Measurements from ENCODE around the gene KCNJ2. TPM values are rescaled to one million over a fixed set of nuclear protein-coding genes. Genes with fewer than 3 reads are reported as not detected.

KCNJ2 gene
- total and polyA plus RNA-seq, 9 donors = 0.97 to 3.8 (median 2.1) TPM

- no peak for TF ChIP-seq CTCF (IDR thresholded peaks at IDR 0.05)
- TF ChIP-seq EP300 (IDR thresholded peaks at IDR 0.05) = no peak
- no peak for TF ChIP-seq POLR2A (IDR thresholded peaks at IDR 0.05)
- no peaks in the 10 kb centered on the region for H3K9me3 ChIP-seq
- no peak overlapping the region for H3K4me3 ChIP-seq
- no peaks in the 10 kb centered on the region for H3K27me3 ChIP-seq
- WGBS, 3 donors = 73 to 80% (median 78%) methylated on average over 4 of the region's 4 CpGs
- peaks cover 5% of the 10 kb centered on the region for H3K4me1 ChIP-seq (ENCODE audit: insufficient read depth)
- DNase-seq = no peak
- H3K27ac ChIP-seq = no peak overlapping the region
- no peaks in the 10 kb centered on the region for H3K36me3 ChIP-seq
- intact Hi-C loops (cut with DNase I) = no loop called here
These were observed 4.3 kb downstream of the KCNJ2 start for GRCh38 chr17:70173681-70174080.

- Histone ChIP-seq H3K4me1 (ENCODE audit: insufficient read depth) (no peaks in the 10 kb centered on the region), H3K36me3 (no peaks in the 10 kb centered on the region), H3K4me3 (no peak overlapping the region), H3K9me3 (no peaks in the 10 kb centered on the region), H3K27ac (no peak overlapping the region), H3K27me3 (no peaks in the 10 kb centered on the region)
- no peak for TF ChIP-seq EP300 (IDR thresholded peaks at IDR 0.05)
- TF ChIP-seq CTCF (IDR thresholded peaks at IDR 0.05) = no peak
- no peak for TF ChIP-seq POLR2A (IDR thresholded peaks at IDR 0.05)
- intact Hi-C loops (cut with DNase I) = no loop called here
- no peak for DNase-seq
- 87 to 88% (median 88%) methylated on average over 5 of the region's 5 CpGs for WGBS, 3 donors
These were observed 12.0 kb downstream of the KCNJ2 start for GRCh38 chr17:70181376-70181775.

- Histone ChIP-seq H3K27me3 (no peaks in the 10 kb centered on the region), H3K4me3 (no peak overlapping the region), H3K36me3 (no peaks in the 10 kb centered on the region), H3K27ac (no peak overlapping the region), H3K4me1 (ENCODE audit: insufficient read depth) (no peaks in the 10 kb centered on the region), H3K9me3 (no peaks in the 10 kb centered on the region)
- TF ChIP-seq POLR2A (IDR thresholded peaks at IDR 0.05) = no peak
- TF ChIP-seq CTCF (IDR thresholded peaks at IDR 0.05) = no peak
- TF ChIP-seq EP300 (IDR thresholded peaks at IDR 0.05) = no peak
- intact Hi-C loops (cut with DNase I) = no loop called here
- 89 to 92% (median 90%) methylated on average over 3 of the region's 3 CpGs for WGBS, 3 donors
- no peak for DNase-seq
These were observed 12.5 kb downstream of the KCNJ2 start for GRCh38 chr17:70181866-70182265.

GRCh38 chr17:70183508-70183907 lies 14.2 kb downstream of the KCNJ2 start:
- TF ChIP-seq EP300 (IDR thresholded peaks at IDR 0.05) (no peak), POLR2A (IDR thresholded peaks at IDR 0.05) (no peak), CTCF (IDR thresholded peaks at IDR 0.05) (no peak)
- intact Hi-C loops (cut with DNase I) = no loop called here
- Histone ChIP-seq H3K36me3 (no peaks in the 10 kb centered on the region), H3K4me3 (no peak overlapping the region), H3K9me3 (no peaks in the 10 kb centered on the region), H3K4me1 (ENCODE audit: insufficient read depth) (no peaks in the 10 kb centered on the region), H3K27ac (no peak overlapping the region), H3K27me3 (no peaks in the 10 kb centered on the region)
- DNase-seq = no peak
- 61 to 76% (median 68%) methylated on average over 4 of the region's 4 CpGs for WGBS, 3 donors

GRCh38 chr17:70184207-70184606 lies 14.9 kb downstream of the KCNJ2 start:
- Histone ChIP-seq H3K9me3 (no peaks in the 10 kb centered on the region), H3K4me1 (ENCODE audit: insufficient read depth) (no peaks in the 10 kb centered on the region), H3K27ac (no peak overlapping the region), H3K27me3 (no peaks in the 10 kb centered on the region), H3K4me3 (no peak overlapping the region), H3K36me3 (no peaks in the 10 kb centered on the region)
- intact Hi-C loops (cut with DNase I) = no loop called here
- DNase-seq = no peak
- TF ChIP-seq EP300 (IDR thresholded peaks at IDR 0.05) = no peak
- no peak for TF ChIP-seq CTCF (IDR thresholded peaks at IDR 0.05)
- no peak for TF ChIP-seq POLR2A (IDR thresholded peaks at IDR 0.05)
